Endodermal cell (in vitro differentiated cells): ENCODE data around the gene BCAM. TPM values are rescaled to one million over a fixed set of nuclear protein-coding genes. Genes with fewer than 3 reads are reported as not detected.
"Not testable (repeated sequence)": the region's sequence is repeated elsewhere in the genome, so short reads cannot be mapped to it uniquely, and the experiment has no call there.

Experiments used
- DNase-seq: peaks from one replicate; pipeline ENCODE4 v3.0.0-alpha.2; 2017
- H3K27ac ChIP-seq: 2 replicates; pipeline ENCODE4 v1.5.1; 2013; ENCODE audit warnings: mild to moderate bottlenecking, low read depth, low read length, moderate library complexity
- H3K27me3 ChIP-seq: 2 replicates; pipeline ENCODE4 v1.6.1; 2013; ENCODE audit warnings: mild to moderate bottlenecking, low read length, moderate library complexity; ENCODE audit not compliant: insufficient read depth, control insufficient read depth, poor library complexity, severe bottlenecking
- H3K36me3 ChIP-seq: 2 replicates; pipeline ENCODE4 v1.7.0; 2013; ENCODE audit warnings: mild to moderate bottlenecking, low read length, moderate library complexity; ENCODE audit not compliant: control insufficient read depth, insufficient read depth
- H3K4me1 ChIP-seq: one replicate; pipeline ENCODE4 v1.7.0; 2013; ENCODE audit warnings: low read length; ENCODE audit not compliant: control insufficient read depth, insufficient read depth
- H3K4me3 ChIP-seq: 2 replicates; pipeline ENCODE4 v1.5.1; 2013; ENCODE audit warnings: mild to moderate bottlenecking, low read length, moderate library complexity
- H3K9ac ChIP-seq: 2 replicates; pipeline ENCODE4 v1.6.1; 2013; ENCODE audit warnings: mild to moderate bottlenecking, low read length, moderate library complexity; ENCODE audit not compliant: poor library complexity, severe bottlenecking; ENCODE audit errors: extremely low read depth
- H3K9me3 ChIP-seq: 2 replicates; pipeline ENCODE4 v1.6.1; 2013; ENCODE audit warnings: mild to moderate bottlenecking, low read length, moderate library complexity; ENCODE audit not compliant: control insufficient read depth
- H3K27ac Mint-ChIP-seq: 2 replicates; pipeline ENCODE4 v1.8.0; 2020; ENCODE audit warnings: mixed read lengths
- H3K27me3 Mint-ChIP-seq: 2 replicates; pipeline ENCODE4 v1.8.0; 2021; ENCODE audit warnings: mild to moderate bottlenecking, mixed read lengths; ENCODE audit not compliant: insufficient read depth
- H3K36me3 Mint-ChIP-seq: 2 replicates; pipeline ENCODE4 v1.8.0; 2020; ENCODE audit warnings: low read depth, mixed read lengths
- H3K4me1 Mint-ChIP-seq: 2 replicates; pipeline ENCODE4 v1.8.0; 2020; ENCODE audit warnings: mixed read lengths
- H3K4me3 Mint-ChIP-seq: 2 replicates; pipeline ENCODE4 v1.8.0; 2020; ENCODE audit warnings: mild to moderate bottlenecking, moderate library complexity, mixed read lengths
- H3K9me3 Mint-ChIP-seq: 2 replicates; pipeline ENCODE4 v1.8.0; 2020; ENCODE audit warnings: mild to moderate bottlenecking, mixed read lengths
- CTCF ChIP-seq: fragments of 200-600 bp; sonication (generic); conservative IDR thresholded peaks from 2 replicates; pipeline ENCODE4 v1.5.0; 2021; ENCODE audit warnings: antibody characterized with exemption, mild to moderate bottlenecking
- WGBS, 2 experiments: methylation state at CpG; one replicate each; pipeline versions ENCODE4 v1.1.5 to v1.1.7; 2013; ENCODE audit warnings: missing lambda C conversion rate in 2 of 2, mixed read lengths in 1 of 2; ENCODE audit not compliant: insufficient coverage in 1 of 2, insufficient read length in 1 of 2; 5-methylcytosine and 5-hydroxymethylcytosine counted together
- total RNA-seq, 2 donors: library from RNA; stranded (reverse); fragmentation: NEBNext Ultra II Directional in 1 of 2; extraction: Animal tissue kit (Norgen Biotek cat#: 25700) in 1 of 2; gene quantifications; 2 replicates in 1 of 2; 3 replicates in 1 of 2; pipeline ENCODE4 v1.2.1, GENCODE V29; 2021

Gene BCAM
- total RNA-seq, 2 donors from 2014 or later, result 62.9 to 64.0 TPM

- peak; percentile 99 for DNase-seq
- Mint-ChIP-seq H3K27ac (no peak overlapping the region), H3K4me1 (peaks cover 3% of the 10 kb centered on the region), H3K36me3 (no peaks in the 10 kb centered on the region), H3K27me3 (peaks cover 48% of the 10 kb centered on the region), H3K4me3 (no peak overlapping the region), H3K9me3 (peaks cover 10% of the 10 kb centered on the region)
- WGBS, 2 experiments, result 18 to 23% methylated on average over 7 to 13 of the region's 15 CpGs
- H3K27me3 ChIP-seq, result no peaks in the 10 kb centered on the region
- H3K9me3 ChIP-seq, result no peaks in the 10 kb centered on the region
- no peak overlapping the region for H3K4me3 ChIP-seq
- peak; percentile 95 for TF ChIP-seq CTCF
- H3K27ac ChIP-seq, result no peak overlapping the region
- H3K9ac ChIP-seq, result no peak overlapping the region
- H3K4me1 ChIP-seq, result no peaks in the 10 kb centered on the region
- H3K36me3 ChIP-seq, result no peaks in the 10 kb centered on the region
Measured at GRCh38 chr19:44770550-44771257, 38.2 kb upstream of the BCAM start.

- H3K4me3 ChIP-seq, DNase-seq, H3K4me1 ChIP-seq, H3K27ac ChIP-seq, H3K36me3 Mint-ChIP-seq, H3K9me3 Mint-ChIP-seq, H3K4me3 Mint-ChIP-seq, H3K9ac ChIP-seq, H3K27me3 ChIP-seq, H3K4me1 Mint-ChIP-seq, H3K27ac Mint-ChIP-seq, H3K9me3 ChIP-seq, H3K36me3 ChIP-seq: not testable (repeated sequence)
- 91 to 93% methylated on average over 14 to 18 of the region's 18 CpGs for WGBS, 2 experiments
- H3K27me3 Mint-ChIP-seq, result peaks cover 51% of the 10 kb centered on the region
Measured at GRCh38 chr19:44772144-44772543, 36.8 kb upstream of the BCAM start.

DNA sequence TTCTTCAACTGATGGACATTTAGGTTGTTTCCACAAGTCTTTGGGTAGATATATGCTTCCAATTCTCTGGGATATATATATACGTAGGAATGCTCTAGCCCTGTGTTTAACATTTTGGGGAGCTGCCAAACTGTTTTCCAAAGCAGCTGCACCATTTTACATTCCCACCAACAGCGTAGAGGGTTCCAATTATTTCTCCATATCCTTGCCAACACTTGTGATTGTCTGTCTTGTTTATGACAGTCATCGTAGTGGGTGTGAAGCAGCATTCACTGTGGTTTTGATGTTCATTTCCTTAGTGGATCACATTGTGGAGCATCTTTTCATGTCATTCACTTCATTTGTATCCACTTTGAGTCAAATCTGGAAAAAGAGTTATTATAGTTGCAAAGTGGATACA, 35.9 kb upstream of the BCAM start:
- H3K27me3 Mint-ChIP-seq, result peaks cover 43% of the 10 kb centered on the region
- 88 to 94% methylated on average over 3 of the region's 3 CpGs for WGBS, 2 experiments
- no peaks in the 10 kb centered on the region for H3K36me3 ChIP-seq
- no peak for DNase-seq
- H3K36me3 Mint-ChIP-seq, result no peaks in the 10 kb centered on the region
- TF ChIP-seq CTCF, result no peak
- H3K4me3 ChIP-seq, result no peak overlapping the region
- no peaks in the 10 kb centered on the region for H3K27me3 ChIP-seq
- peaks cover 10% of the 10 kb centered on the region for H3K9me3 Mint-ChIP-seq
- H3K4me1 ChIP-seq, result no peaks in the 10 kb centered on the region
- H3K9ac ChIP-seq, result no peak overlapping the region
- no peak overlapping the region for H3K27ac Mint-ChIP-seq
- H3K4me1 Mint-ChIP-seq, result peaks cover 3% of the 10 kb centered on the region
- no peak overlapping the region for H3K27ac ChIP-seq
- no peak overlapping the region for H3K4me3 Mint-ChIP-seq
- H3K9me3 ChIP-seq, result no peaks in the 10 kb centered on the region
